Caco-2 (cell line): ENCODE data around the gene MTMR12. TPM values are rescaled to one million over a fixed set of nuclear protein-coding genes. Genes with fewer than 3 reads are reported as not detected.
A peak's percentile ranks its signal among the peaks of the same experiment; 100 is the strongest.

Source experiments
- BruUV-seq: library from RNA; stranded (reverse); fragments of 400-500 nt; replicated peaks from 2 replicates; lab custom pipeline; 2021; lab: Mats Ljungman, UMichigan
- CTCF ChIA-PET: fragments of 300-600 bp; sonication (Branson Sonifier 250); formaldehyde crosslinking; loops from one replicate; lab custom pipeline; 2022; ENCODE audit warnings: antibody characterized with exemption; lab: Charles Lee
- POLR2A ChIA-PET: fragments of 300-600 bp; sonication (Branson Sonifier 250); formaldehyde crosslinking; loops from one replicate; lab custom pipeline; 2022; ENCODE audit warnings: antibody characterized with exemption; lab: Charles Lee
- DNase-seq, 2 experiments: peaks; one replicate each; pipeline versions ENCODE4 v3.0.0 to v3.0.0-alpha.2; 2020 to 2022
- H3K27me3 ChIP-seq: replicated peaks from 2 replicates; pipeline ENCODE4 v1.6.0; 2011; ENCODE audit warnings: low read length; ENCODE audit not compliant: control insufficient read depth, insufficient read depth
- H3K36me3 ChIP-seq: 2 replicates; pipeline ENCODE4 v1.5.1; 2011; ENCODE audit warnings: low read length; ENCODE audit not compliant: control insufficient read depth, insufficient read depth
- H3K4me1 ChIP-seq: fragments of 250-450 bp; sonication (Bioruptor Pico); 2 replicates; pipeline ENCODE4 v1.5.1; 2020; ENCODE audit warnings: mild to moderate bottlenecking
- H3K4me3 ChIP-seq: 2 replicates; pipeline ENCODE4 v1.5.1; 2011; ENCODE audit warnings: low read depth, mild to moderate bottlenecking, control low read depth, low read length
- H3K9me3 ChIP-seq: fragments of 250-450 bp; sonication (Bioruptor Pico); 2 replicates; pipeline ENCODE4 v1.5.1; 2020; ENCODE audit warnings: mild to moderate bottlenecking, moderate library complexity
- H3K27ac Mint-ChIP-seq: one replicate; pipeline ENCODE4 v1.8.0; 2022; ENCODE audit warnings: mixed read lengths; ENCODE audit not compliant: unreplicated experiment
- H3K27me3 Mint-ChIP-seq: one replicate; pipeline ENCODE4 v1.8.0; 2022; ENCODE audit warnings: mixed read lengths; ENCODE audit not compliant: insufficient read depth, unreplicated experiment
- H3K36me3 Mint-ChIP-seq: one replicate; pipeline ENCODE4 v1.8.0; 2022; ENCODE audit warnings: mild to moderate bottlenecking, mixed read lengths; ENCODE audit not compliant: insufficient read depth, unreplicated experiment
- H3K4me1 Mint-ChIP-seq: one replicate; pipeline ENCODE4 v1.8.0; 2022; ENCODE audit warnings: low read depth, mixed read lengths; ENCODE audit not compliant: unreplicated experiment
- H3K4me3 Mint-ChIP-seq: one replicate; pipeline ENCODE4 v1.8.0; 2022; ENCODE audit warnings: mild to moderate bottlenecking, moderate library complexity, mixed read lengths; ENCODE audit not compliant: unreplicated experiment
- H3K9me3 Mint-ChIP-seq: one replicate; pipeline ENCODE4 v1.8.0; 2022; ENCODE audit warnings: mixed read lengths; ENCODE audit not compliant: unreplicated experiment
- intact Hi-C: fragments of 100-400 bp; cut with micrococcal nuclease; formaldehyde crosslinking; loops from one replicate; pipeline ENCODE4 v1.10.0; 2022; ENCODE audit not compliant: unreplicated experiment
- total RNA-seq: library from RNA; stranded (reverse); gene quantifications from 2 replicates; pipeline ENCODE4 v1.2.3, GENCODE V29; 2022
- TF ChIP-seq, protein P1 (sequence below), 2 experiments: fragments of 200-600 bp in 1 of 2; IDR thresholded peaks; 1 replicate in 1 of 2; 2 replicates in 1 of 2; pipeline versions ENCODE4 v1.5.1 to v1.8.0; 2011 to 2022; ENCODE audit warnings: antibody characterized with exemption in 1 of 2, control low read depth in 1 of 2, inconsistent platforms in 1 of 2, low read depth in 1 of 2, low read length in 1 of 2, mild to moderate bottlenecking in 1 of 2, moderate library complexity in 1 of 2; ENCODE audit not compliant: insufficient read depth in 1 of 2, severe bottlenecking in 1 of 2, unreplicated experiment in 1 of 2

Gene MTMR12
- total RNA-seq, 1 experiment from 2014 or later = 35.1 TPM

DNA sequence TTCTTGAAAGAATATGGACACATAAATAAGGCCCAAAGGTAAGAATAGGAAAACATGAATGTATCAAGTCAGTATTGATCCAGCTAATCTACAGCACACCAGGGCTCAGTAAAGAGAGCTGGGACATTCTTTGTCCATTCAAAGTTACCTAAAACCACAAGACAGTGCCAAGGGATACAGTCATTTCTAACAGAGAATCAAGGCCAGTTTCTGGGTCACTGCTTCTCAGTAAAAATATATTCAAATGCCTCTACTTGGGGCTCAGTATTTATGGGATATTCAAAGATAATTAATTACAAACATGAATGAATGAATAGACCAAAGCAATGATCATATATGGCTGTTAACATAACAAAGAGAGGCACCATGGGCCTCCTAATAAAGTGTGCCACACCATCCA lies 34.9 kb downstream of the MTMR12 start:
- Mint-ChIP-seq H3K4me3 (no peak overlapping the region), H3K4me1 (peaks cover 19% of the 10 kb centered on the region), H3K36me3 (peaks cover 38% of the 10 kb centered on the region), H3K9me3 (no peaks in the 10 kb centered on the region), H3K27ac (peak overlapping the region; percentile 45), H3K27me3 (no peaks in the 10 kb centered on the region)
- Histone ChIP-seq H3K36me3 (no peaks in the 10 kb centered on the region), H3K4me1 (peaks cover 26% of the 10 kb centered on the region), H3K27me3 (no peaks in the 10 kb centered on the region), H3K9me3 (no peaks in the 10 kb centered on the region), H3K4me3 (no peak overlapping the region)
- intact Hi-C loops = no loop called here
- BruUV-seq = no TSS peak
- TF ChIP-seq, protein P1, sequence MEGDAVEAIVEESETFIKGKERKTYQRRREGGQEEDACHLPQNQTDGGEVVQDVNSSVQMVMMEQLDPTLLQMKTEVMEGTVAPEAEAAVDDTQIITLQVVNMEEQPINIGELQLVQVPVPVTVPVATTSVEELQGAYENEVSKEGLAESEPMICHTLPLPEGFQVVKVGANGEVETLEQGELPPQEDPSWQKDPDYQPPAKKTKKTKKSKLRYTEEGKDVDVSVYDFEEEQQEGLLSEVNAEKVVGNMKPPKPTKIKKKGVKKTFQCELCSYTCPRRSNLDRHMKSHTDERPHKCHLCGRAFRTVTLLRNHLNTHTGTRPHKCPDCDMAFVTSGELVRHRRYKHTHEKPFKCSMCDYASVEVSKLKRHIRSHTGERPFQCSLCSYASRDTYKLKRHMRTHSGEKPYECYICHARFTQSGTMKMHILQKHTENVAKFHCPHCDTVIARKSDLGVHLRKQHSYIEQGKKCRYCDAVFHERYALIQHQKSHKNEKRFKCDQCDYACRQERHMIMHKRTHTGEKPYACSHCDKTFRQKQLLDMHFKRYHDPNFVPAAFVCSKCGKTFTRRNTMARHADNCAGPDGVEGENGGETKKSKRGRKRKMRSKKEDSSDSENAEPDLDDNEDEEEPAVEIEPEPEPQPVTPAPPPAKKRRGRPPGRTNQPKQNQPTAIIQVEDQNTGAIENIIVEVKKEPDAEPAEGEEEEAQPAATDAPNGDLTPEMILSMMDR (IDR thresholded peaks at IDR 0.05; ENCODE audit: insufficient read depth in 1 of 2, low read depth in 1 of 2, low read length in 1 of 2, severe bottlenecking in 1 of 2, unreplicated experiment in 1 of 2) = no peak
- ChIA-PET POLR2A (no interaction called here), CTCF (no interaction called here)
- no peak for DNase-seq

DNA sequence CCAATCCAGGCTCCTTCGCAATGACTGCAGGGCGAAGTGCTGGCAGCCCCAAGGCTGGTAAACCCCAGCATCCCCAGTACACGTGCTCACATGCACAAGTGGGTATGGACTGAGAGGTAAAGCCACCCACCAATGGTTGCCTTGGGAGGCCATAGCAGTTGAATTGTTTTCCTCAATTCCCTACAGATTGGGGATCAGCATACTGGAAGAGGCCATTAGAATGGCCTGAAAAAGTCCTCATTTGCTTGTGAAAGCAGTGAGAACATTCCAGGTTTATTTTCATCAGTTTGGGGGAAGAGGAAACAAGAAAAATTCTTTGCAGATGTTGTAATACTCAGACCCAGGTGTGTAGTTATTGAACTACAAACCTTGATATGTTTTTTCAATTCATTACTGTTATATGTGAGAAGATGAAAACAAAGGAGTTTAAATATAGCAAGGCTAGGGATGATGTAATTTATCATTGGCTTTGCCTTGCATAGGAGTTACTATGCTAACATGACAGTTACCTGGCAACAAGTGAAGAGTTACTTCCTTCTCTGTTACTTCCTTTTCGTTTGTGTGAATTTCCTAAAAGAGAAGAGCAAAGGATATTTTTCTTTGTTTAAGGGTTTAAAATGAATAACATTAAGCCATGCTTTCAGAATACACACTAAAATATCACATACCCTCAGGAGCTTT lies 36.4 kb downstream of the MTMR12 start:
- TF ChIP-seq, protein P1 (IDR thresholded peaks at IDR 0.05; ENCODE audit: insufficient read depth in 1 of 2, low read depth in 1 of 2, low read length in 1 of 2, severe bottlenecking in 1 of 2, unreplicated experiment in 1 of 2) = no peak
- no TSS peak for BruUV-seq
- ChIA-PET CTCF (no interaction called here), POLR2A (interaction anchor here (0.6 to 1.1 kb wide), 2 partner anchors 65 to 214 kb away, joined by 3 to 4 read pairs; no protein-coding TSS in a partner anchor)
- H3K27me3 Mint-ChIP-seq = no peaks in the 10 kb centered on the region
- no peaks in the 10 kb centered on the region for H3K9me3 ChIP-seq
- intact Hi-C loops = no loop called here
- H3K4me1 Mint-ChIP-seq = peaks cover 19% of the 10 kb centered on the region
- no peaks in the 10 kb centered on the region for H3K36me3 ChIP-seq
- H3K9me3 Mint-ChIP-seq = no peaks in the 10 kb centered on the region
- no peak for DNase-seq
- no peaks in the 10 kb centered on the region for H3K27me3 ChIP-seq
- no peak overlapping the region for H3K4me3 Mint-ChIP-seq
- no peak overlapping the region for H3K4me3 ChIP-seq
- peaks cover 26% of the 10 kb centered on the region for H3K4me1 ChIP-seq
- peaks cover 44% of the 10 kb centered on the region for H3K36me3 Mint-ChIP-seq
- peak overlapping the region; percentile 52 for H3K27ac Mint-ChIP-seq

DNA sequence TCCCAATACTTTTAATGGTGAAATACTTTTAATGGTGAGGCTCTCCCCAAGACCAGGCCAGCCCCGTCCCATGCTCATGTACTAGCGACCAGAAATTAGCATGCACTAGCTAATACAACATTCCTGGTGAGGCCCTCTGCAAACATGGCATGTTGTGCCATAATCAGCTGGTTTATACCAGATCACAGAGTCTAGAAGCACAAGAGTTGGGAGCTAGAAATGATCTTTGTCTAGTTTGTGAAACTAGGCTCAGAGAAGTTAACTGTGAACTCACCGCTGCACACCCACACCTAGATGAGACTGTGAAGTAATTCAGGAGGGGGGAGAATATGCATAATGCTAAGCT lies 37.4 kb downstream of the MTMR12 start:
- intact Hi-C loops = loop anchor here (1.0 kb wide), 3 partner anchors 26 to 43 kb away; no protein-coding TSS in a partner anchor
- peaks cover 19% of the 10 kb centered on the region for H3K4me1 Mint-ChIP-seq
- CTCF ChIA-PET = interaction anchor here (0.6 kb wide), 1 partner anchor 11 kb away, joined by 3 read pairs; no protein-coding TSS in a partner anchor

More for the DNA sequence above, 37.4 kb downstream of the MTMR12 start:
- H3K27ac Mint-ChIP-seq = peak overlapping the region; percentile 52
- Histone ChIP-seq H3K4me3 (no peak overlapping the region), H3K27me3 (no peaks in the 10 kb centered on the region), H3K36me3 (no peaks in the 10 kb centered on the region), H3K4me1 (peaks cover 26% of the 10 kb centered on the region), H3K9me3 (no peaks in the 10 kb centered on the region)
- no peaks in the 10 kb centered on the region for H3K27me3 Mint-ChIP-seq
- POLR2A ChIA-PET = interaction anchor here (0.7 to 1.1 kb wide), 3 partner anchors 45 to 1194 kb away, joined by 3 to 4 read pairs (median 3); no protein-coding TSS in a partner anchor
- peak; percentile 51 to 66 for DNase-seq
- TF ChIP-seq, protein P1 (IDR thresholded peaks at IDR 0.05; ENCODE audit: insufficient read depth in 1 of 2, low read depth in 1 of 2, low read length in 1 of 2, severe bottlenecking in 1 of 2, unreplicated experiment in 1 of 2) = no peak
- H3K9me3 Mint-ChIP-seq = no peaks in the 10 kb centered on the region
- no TSS peak for BruUV-seq
- no peak overlapping the region for H3K4me3 Mint-ChIP-seq
- peaks cover 44% of the 10 kb centered on the region for H3K36me3 Mint-ChIP-seq
